ENCODE data around the gene RUFY1. TPM values are rescaled to one million over a fixed set of nuclear protein-coding genes. Genes with fewer than 3 reads are reported as not detected.
"Not testable (repeated sequence)": the region's sequence is repeated elsewhere in the genome, so short reads cannot be mapped to it uniquely, and the experiment has no call there.

Gene RUFY1
- polyA plus RNA-seq, 1 donor (not counting 4 experiments of a cell fraction or from before 2014, with no cell fraction given), result 25.2 TPM

- Histone ChIP-seq H4K20me1 (ENCODE audit: control insufficient read depth, extremely low read depth, insufficient read depth, low read length) (no peaks in the 10 kb centered on the region), H3K27ac (ENCODE audit: control insufficient read depth, insufficient read depth, low read length) (no peak overlapping the region), H3K4me1 (ENCODE audit: control insufficient read depth, extremely low read depth, insufficient read depth, low read length) (no peaks in the 10 kb centered on the region), H3K4me3 (ENCODE audit: control insufficient read depth in 2 of 3, extremely low read depth in 1 of 3, insufficient read depth in 2 of 3, low read depth in 1 of 3, low read length in 3 of 3) (no peak overlapping the region), H3K9me1 (ENCODE audit: control insufficient read depth, extremely low read depth, insufficient read depth, low read length) (no peaks in the 10 kb centered on the region), H3K9me3 (ENCODE audit: control insufficient read depth, low read depth, low read length) (no peaks in the 10 kb centered on the region), H3K4me2 (ENCODE audit: control insufficient read depth, extremely low read depth, insufficient read depth, low read depth, low read length) (no peak overlapping the region), H3K36me3 (ENCODE audit: control insufficient read depth in 2 of 2, extremely low read depth in 1 of 2, insufficient read depth in 2 of 2, low read length in 2 of 2) (no peaks in the 10 kb centered on the region), H3K9ac (ENCODE audit: control insufficient read depth, extremely low read depth, insufficient read depth, low read length) (no peak overlapping the region), H3K27me3 (ENCODE audit: control insufficient read depth, extremely low read depth, insufficient read depth, low read length) (no peaks in the 10 kb centered on the region), H3K79me2 (ENCODE audit: control insufficient read depth, insufficient read depth, low read length) (no peaks in the 10 kb centered on the region), H2AFZ (ENCODE audit: control insufficient read depth, low read length) (no peak overlapping the region)
- DNase-seq (ENCODE audit: low read depth, low spot score) (no peak), FAIRE-seq (no peak)
- dilution Hi-C loops (cut with MboI; ENCODE audit: extremely low pct_ligation_motif_present, low sequenced_read_pairs), result no loop called here
- TF ChIP-seq EZH2 (IDR thresholded peaks at IDR 0.05; ENCODE audit: low read length) (no peak), CTCF (optimal IDR thresholded peaks at IDR 0.05 in 1 of 3, IDR thresholded peaks at IDR 0.05 in 1 of 3, conservative IDR thresholded peaks at IDR 0.05 in 1 of 3; ENCODE audit: extremely low read depth in 1 of 3, insufficient read depth in 2 of 3, low read length in 3 of 3) (no peak)
Measured at GRCh38 chr5:179536676-179537075, 13.7 kb upstream of the RUFY1 start.

- no peak overlapping the region for H3K4me3 ChIP-seq (ENCODE audit: control insufficient read depth in 2 of 3, extremely low read depth in 1 of 3, insufficient read depth in 2 of 3, low read depth in 1 of 3, low read length in 3 of 3)
- H3K27ac ChIP-seq (ENCODE audit: control insufficient read depth, insufficient read depth, low read length), result no peak overlapping the region
- H3K27me3 ChIP-seq (ENCODE audit: control insufficient read depth, extremely low read depth, insufficient read depth, low read length), result no peaks in the 10 kb centered on the region
- no peak for DNase-seq (ENCODE audit: low read depth, low spot score)
- H2AFZ ChIP-seq (ENCODE audit: control insufficient read depth, low read length), result no peak overlapping the region
- no peak overlapping the region for H3K4me2 ChIP-seq (ENCODE audit: control insufficient read depth, extremely low read depth, insufficient read depth, low read depth, low read length)
- H3K79me2 ChIP-seq (ENCODE audit: control insufficient read depth, insufficient read depth, low read length), result no peaks in the 10 kb centered on the region
- H3K36me3 ChIP-seq (ENCODE audit: control insufficient read depth in 2 of 2, extremely low read depth in 1 of 2, insufficient read depth in 2 of 2, low read length in 2 of 2), result no peaks in the 10 kb centered on the region
- H3K9me3 ChIP-seq (ENCODE audit: control insufficient read depth, low read depth, low read length), result no peaks in the 10 kb centered on the region
- no peaks in the 10 kb centered on the region for H4K20me1 ChIP-seq (ENCODE audit: control insufficient read depth, extremely low read depth, insufficient read depth, low read length)
- no peak overlapping the region for H3K9ac ChIP-seq (ENCODE audit: control insufficient read depth, extremely low read depth, insufficient read depth, low read length)
- no peaks in the 10 kb centered on the region for H3K9me1 ChIP-seq (ENCODE audit: control insufficient read depth, extremely low read depth, insufficient read depth, low read length)
- FAIRE-seq, result no peak
- H3K4me1 ChIP-seq (ENCODE audit: control insufficient read depth, extremely low read depth, insufficient read depth, low read length), result peaks cover 3% of the 10 kb centered on the region
- dilution Hi-C loops (cut with MboI; ENCODE audit: extremely low pct_ligation_motif_present, low sequenced_read_pairs), result no loop called here
- TF ChIP-seq CTCF (optimal IDR thresholded peaks at IDR 0.05 in 1 of 3, IDR thresholded peaks at IDR 0.05 in 1 of 3, conservative IDR thresholded peaks at IDR 0.05 in 1 of 3; ENCODE audit: extremely low read depth in 1 of 3, insufficient read depth in 2 of 3, low read length in 3 of 3) (no peak), EZH2 (IDR thresholded peaks at IDR 0.05; ENCODE audit: low read length) (no peak)
Measured at GRCh38 chr5:179542170-179542569, 8.2 kb upstream of the RUFY1 start.

- H3K4me1 ChIP-seq (ENCODE audit: control insufficient read depth, extremely low read depth, insufficient read depth, low read length); H3K27ac ChIP-seq (ENCODE audit: control insufficient read depth, insufficient read depth, low read length); H3K27me3 ChIP-seq (ENCODE audit: control insufficient read depth, extremely low read depth, insufficient read depth, low read length); H3K9ac ChIP-seq (ENCODE audit: control insufficient read depth, extremely low read depth, insufficient read depth, low read length); H3K4me2 ChIP-seq (ENCODE audit: control insufficient read depth, extremely low read depth, insufficient read depth, low read depth, low read length); H3K9me3 ChIP-seq (ENCODE audit: control insufficient read depth, low read depth, low read length); H2AFZ ChIP-seq (ENCODE audit: control insufficient read depth, low read length); DNase-seq (ENCODE audit: low read depth, low spot score); H3K79me2 ChIP-seq (ENCODE audit: control insufficient read depth, insufficient read depth, low read length); H3K4me3 ChIP-seq (ENCODE audit: control insufficient read depth in 2 of 3, extremely low read depth in 1 of 3, insufficient read depth in 2 of 3, low read depth in 1 of 3, low read length in 3 of 3); H4K20me1 ChIP-seq (ENCODE audit: control insufficient read depth, extremely low read depth, insufficient read depth, low read length); FAIRE-seq; H3K36me3 ChIP-seq (ENCODE audit: control insufficient read depth in 2 of 2, extremely low read depth in 1 of 2, insufficient read depth in 2 of 2, low read length in 2 of 2); H3K9me1 ChIP-seq (ENCODE audit: control insufficient read depth, extremely low read depth, insufficient read depth, low read length); dilution Hi-C loops (cut with MboI; ENCODE audit: extremely low pct_ligation_motif_present, low sequenced_read_pairs): not testable (repeated sequence)
Measured at GRCh38 chr5:179543275-179543674, 7.1 kb upstream of the RUFY1 start.
